ENCODE results near the gene CCM2. TPM values are rescaled to one million over a fixed set of nuclear protein-coding genes. Genes with fewer than 3 reads are reported as not detected.
"Not testable (repeated sequence)": the region's sequence is repeated elsewhere in the genome, so short reads cannot be mapped to it uniquely, and the experiment has no call there.

Gene CCM2
- total RNA-seq, 2 donors from 2014 or later = 94.2 to 109 TPM

DNA sequence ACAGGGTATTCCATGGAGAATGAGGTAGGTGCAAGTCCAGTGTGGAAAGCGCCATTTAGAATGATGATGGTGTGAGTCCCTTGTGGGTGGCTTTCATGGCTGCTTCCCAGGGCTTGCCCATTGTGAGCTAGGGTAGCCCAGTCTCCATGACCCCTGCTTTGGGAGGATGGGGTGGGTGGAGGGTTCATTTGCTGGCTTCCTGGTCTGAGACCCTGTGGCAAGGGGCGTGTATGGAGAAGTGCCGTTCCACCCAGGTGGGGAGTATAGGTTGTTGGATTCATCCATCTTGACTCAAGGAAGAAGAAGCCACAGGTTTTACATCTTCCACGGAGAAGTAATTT is 27.7 kb downstream of the CCM2 start:
- H3K27ac Mint-ChIP-seq = peak overlapping the region; percentile 78
- H3K4me1 Mint-ChIP-seq (ENCODE audit: low read depth) = peaks cover 87% of the 10 kb centered on the region
- peak overlapping the region; percentile 81 to 86 for H3K4me3 Mint-ChIP-seq
- H3K9me3 Mint-ChIP-seq = no peaks in the 10 kb centered on the region
- peaks cover 20 to 42% of the 10 kb centered on the region in 2 donors for H3K36me3 Mint-ChIP-seq (ENCODE audit: insufficient read depth in 2 of 2)
- peak in 1 of 2 donors; percentile 7 for DNase-seq
- no peaks in the 10 kb centered on the region for H3K27me3 Mint-ChIP-seq (ENCODE audit: low read depth)
- ATAC-seq (replicated peaks in 1 of 2) = peak; percentile 3 to 6

DNA sequence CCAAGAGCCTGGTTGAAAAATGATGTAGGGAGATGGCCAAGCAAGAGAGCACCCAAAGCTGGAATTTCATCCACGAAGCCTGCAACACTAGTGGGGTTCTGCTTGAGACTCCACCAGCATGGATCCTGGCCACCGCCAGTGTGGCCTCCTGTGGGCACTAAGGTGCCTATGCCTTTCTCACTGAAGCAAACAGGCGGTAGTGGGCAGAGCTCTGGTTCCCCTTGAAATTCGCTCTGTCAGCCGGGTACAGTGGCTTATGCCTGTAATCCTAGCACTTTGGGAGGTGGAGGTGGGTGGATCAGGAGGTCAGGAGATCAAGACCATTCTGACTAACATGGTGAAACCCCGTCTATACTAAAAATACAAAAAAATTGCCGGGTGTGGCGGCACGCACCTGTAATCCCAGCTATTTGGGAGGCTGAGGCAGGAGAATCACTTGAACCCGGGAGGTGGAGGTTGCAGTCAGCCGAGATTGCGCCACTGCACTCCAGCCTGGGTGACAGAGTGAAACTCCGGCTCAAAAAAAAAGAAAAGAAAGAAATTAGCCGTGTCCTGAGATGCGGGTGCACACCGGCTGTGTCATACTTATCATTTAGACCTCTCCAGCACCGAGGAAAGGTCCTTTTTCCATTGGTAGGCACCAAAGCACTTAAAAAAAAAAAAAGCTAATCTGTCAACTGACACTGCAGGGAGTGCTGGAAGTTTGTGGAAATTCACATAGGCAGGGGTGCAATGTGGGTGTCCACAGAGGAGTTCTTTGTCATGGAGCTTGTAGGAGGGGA is 28.3 kb downstream of the CCM2 start:
- Mint-ChIP-seq H3K27ac (peak overlapping the region; percentile 78), H3K9me3 (no peaks in the 10 kb centered on the region), H3K4me1 (ENCODE audit: low read depth) (peaks cover 87% of the 10 kb centered on the region), H3K4me3 (peak overlapping the region; percentile 81 to 86), H3K27me3 (ENCODE audit: low read depth) (no peaks in the 10 kb centered on the region), H3K36me3 (ENCODE audit: insufficient read depth in 2 of 2) (peaks cover 20 to 42% of the 10 kb centered on the region in 2 donors)
- ATAC-seq (replicated peaks in 1 of 2) (peak; percentile 36 to 44), DNase-seq (peak; percentile 16 to 26)

DNA sequence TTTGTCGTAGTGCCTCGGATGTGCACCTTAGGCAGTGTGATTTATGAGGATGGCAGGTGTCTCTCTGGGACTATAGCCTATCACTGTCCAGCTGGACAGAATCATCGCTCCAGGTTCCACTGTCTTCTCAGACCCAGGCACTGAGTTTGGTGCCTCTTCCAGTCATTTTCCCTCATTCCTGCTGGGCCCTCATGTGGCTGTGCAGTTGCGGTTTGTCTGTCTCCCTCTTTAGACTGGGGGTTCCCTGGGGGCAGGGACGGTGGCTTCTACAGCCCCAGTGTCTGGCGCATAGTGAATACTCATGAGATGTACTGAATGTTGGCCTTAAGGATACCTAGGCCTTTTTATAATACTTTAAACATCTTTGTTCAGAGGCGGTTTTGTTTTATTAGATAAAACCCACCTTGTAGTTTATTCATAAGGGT is 28.9 kb downstream of the CCM2 start:
- peaks cover 88% of the 10 kb centered on the region for H3K4me1 Mint-ChIP-seq (ENCODE audit: low read depth)
- peak overlapping the region; percentile 85 for H3K27ac Mint-ChIP-seq
- H3K36me3 Mint-ChIP-seq (ENCODE audit: insufficient read depth in 2 of 2) = peaks cover 20 to 40% of the 10 kb centered on the region in 2 donors
- ATAC-seq (replicated peaks in 1 of 2) (peak in 1 of 2 donors; percentile 5), DNase-seq (no peak)
- peak overlapping the region; percentile 81 to 86 for H3K4me3 Mint-ChIP-seq
- H3K9me3 Mint-ChIP-seq = no peaks in the 10 kb centered on the region
- no peaks in the 10 kb centered on the region for H3K27me3 Mint-ChIP-seq (ENCODE audit: low read depth)

DNA sequence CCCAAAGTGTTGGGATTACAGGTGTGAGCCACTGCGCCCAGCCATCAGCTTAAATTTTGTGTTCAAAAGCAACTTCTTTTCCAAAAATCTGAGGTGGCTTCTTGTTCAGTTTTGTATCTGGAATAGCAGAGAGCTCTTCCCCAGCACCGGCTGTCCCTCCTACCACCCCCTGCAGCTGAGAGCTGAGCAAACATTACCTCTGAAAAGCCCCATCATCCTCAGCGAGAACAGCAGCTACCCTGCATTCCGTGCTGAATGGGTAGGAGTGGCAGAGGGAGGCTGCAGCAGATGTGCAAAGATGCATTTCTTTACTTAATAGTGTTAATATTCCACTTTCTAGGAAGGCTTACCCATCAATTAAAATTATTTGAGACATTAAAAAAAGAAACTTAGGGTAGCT is 31.8 kb downstream of the CCM2 start:
- ATAC-seq (replicated peaks in 1 of 2) = no peak
- peak overlapping the region; percentile 38 for H3K27ac Mint-ChIP-seq
- no peaks in the 10 kb centered on the region for H3K27me3 Mint-ChIP-seq (ENCODE audit: low read depth)

DNA sequence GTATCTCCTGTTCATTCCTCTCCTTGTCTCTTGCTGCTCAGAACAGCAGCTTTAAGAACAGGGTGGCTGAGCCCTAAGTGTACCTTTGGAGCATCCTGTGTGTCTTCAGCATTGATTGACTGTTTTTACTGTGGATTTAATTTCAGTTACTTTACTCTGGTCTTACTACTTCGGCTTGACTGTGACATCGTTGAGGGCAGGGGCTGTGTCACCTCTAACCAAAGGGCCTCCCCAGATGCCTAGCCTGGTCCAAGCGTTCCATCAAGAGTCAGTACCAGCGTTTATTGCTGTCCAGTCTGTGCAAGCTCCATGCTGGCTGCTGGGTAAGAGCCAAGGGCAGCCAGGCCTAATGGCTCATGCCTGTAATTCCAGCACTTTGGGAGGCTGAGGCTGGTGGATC is 32.4 kb downstream of the CCM2 start:
- DNase-seq (no peak), ATAC-seq (replicated peaks in 1 of 2) (no peak)
- peaks cover 89% of the 10 kb centered on the region for H3K4me1 Mint-ChIP-seq (ENCODE audit: low read depth)
- H3K27ac Mint-ChIP-seq = peak overlapping the region; percentile 38
- H3K27me3 Mint-ChIP-seq (ENCODE audit: low read depth) = no peaks in the 10 kb centered on the region
- no peaks in the 10 kb centered on the region for H3K9me3 Mint-ChIP-seq
- H3K4me3 Mint-ChIP-seq = peak overlapping the region; percentile 33 to 56
- peaks cover 9 to 26% of the 10 kb centered on the region in 2 donors for H3K36me3 Mint-ChIP-seq (ENCODE audit: insufficient read depth in 2 of 2)

More for the DNA sequence above, 31.8 kb downstream of the CCM2 start:
- H3K4me3 Mint-ChIP-seq = peak overlapping the region; percentile 33 to 56
- peaks cover 10 to 28% of the 10 kb centered on the region in 2 donors for H3K36me3 Mint-ChIP-seq (ENCODE audit: insufficient read depth in 2 of 2)
- DNase-seq = no peak
- H3K9me3 Mint-ChIP-seq = no peaks in the 10 kb centered on the region
- peaks cover 89% of the 10 kb centered on the region for H3K4me1 Mint-ChIP-seq (ENCODE audit: low read depth)

DNA sequence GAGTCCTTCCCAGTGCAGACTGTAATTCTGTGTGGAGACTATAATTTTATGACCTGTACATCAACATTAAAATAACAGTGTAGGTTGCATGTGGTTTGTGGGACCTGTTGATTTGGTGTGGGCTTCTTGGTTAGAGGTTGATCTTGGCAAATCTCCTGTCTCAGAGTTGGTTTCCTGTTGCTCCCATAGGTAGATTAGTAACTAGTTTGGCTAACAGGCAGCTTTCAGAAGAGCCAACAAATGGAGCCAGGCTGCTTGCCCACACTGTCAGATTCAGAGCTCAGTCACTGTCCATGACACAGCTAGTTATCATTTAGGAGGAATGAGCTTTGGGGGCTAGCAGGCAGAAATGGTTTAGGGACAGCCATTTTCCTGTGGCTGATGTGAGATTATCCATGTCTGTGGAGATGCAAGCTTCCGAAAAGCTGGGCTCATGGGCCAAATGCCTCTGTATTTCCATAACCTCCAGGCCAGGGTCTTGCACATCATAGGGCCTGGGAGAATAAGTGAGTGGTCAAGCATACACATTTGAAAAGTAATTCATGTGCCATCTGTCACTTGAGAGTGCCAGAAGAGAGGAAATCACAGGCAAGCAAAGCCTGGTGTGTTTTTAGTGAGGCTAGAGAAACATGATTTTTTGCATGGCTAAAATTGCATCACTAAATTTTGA is 33.4 kb downstream of the CCM2 start:
- Mint-ChIP-seq H3K9me3 (no peaks in the 10 kb centered on the region), H3K36me3 (ENCODE audit: insufficient read depth in 2 of 2) (peaks cover 9 to 21% of the 10 kb centered on the region in 2 donors), H3K27me3 (ENCODE audit: low read depth) (no peaks in the 10 kb centered on the region), H3K27ac (peak overlapping the region; percentile 25), H3K4me3 (peak overlapping the region; percentile 33 to 56), H3K4me1 (ENCODE audit: low read depth) (peaks cover 89% of the 10 kb centered on the region)
- peak; percentile 12 for DNase-seq
- ATAC-seq (replicated peaks in 1 of 2) = peak; percentile 52 to 60

DNA sequence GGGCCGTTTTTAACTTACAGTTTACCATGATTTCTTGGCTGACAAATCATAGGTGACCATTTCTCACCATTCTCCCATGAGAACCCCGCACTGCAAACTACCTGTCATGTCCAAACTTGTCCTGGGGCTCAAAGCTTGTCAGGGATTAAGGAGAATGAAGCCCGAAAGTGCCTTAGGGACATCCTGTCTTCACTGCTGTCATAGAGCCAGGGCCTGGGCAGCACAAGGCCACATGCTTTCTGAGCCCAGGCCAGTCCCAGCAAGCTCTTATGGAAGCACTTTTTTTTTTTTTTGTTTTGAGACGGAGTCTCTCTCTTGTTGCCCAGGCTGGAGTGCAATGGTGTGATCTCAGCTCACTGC is 33.9 kb downstream of the CCM2 start:
- Mint-ChIP-seq H3K27ac (peak overlapping the region; percentile 34), H3K4me3 (peak overlapping the region; percentile 15 to 34), H3K9me3 (no peaks in the 10 kb centered on the region), H3K4me1 (ENCODE audit: low read depth) (peaks cover 89% of the 10 kb centered on the region), H3K36me3 (ENCODE audit: insufficient read depth in 2 of 2) (peaks cover 7 to 22% of the 10 kb centered on the region in 2 donors), H3K27me3 (ENCODE audit: low read depth) (no peaks in the 10 kb centered on the region)
- DNase-seq = no peak
- ATAC-seq (replicated peaks in 1 of 2) = no peak

DNA sequence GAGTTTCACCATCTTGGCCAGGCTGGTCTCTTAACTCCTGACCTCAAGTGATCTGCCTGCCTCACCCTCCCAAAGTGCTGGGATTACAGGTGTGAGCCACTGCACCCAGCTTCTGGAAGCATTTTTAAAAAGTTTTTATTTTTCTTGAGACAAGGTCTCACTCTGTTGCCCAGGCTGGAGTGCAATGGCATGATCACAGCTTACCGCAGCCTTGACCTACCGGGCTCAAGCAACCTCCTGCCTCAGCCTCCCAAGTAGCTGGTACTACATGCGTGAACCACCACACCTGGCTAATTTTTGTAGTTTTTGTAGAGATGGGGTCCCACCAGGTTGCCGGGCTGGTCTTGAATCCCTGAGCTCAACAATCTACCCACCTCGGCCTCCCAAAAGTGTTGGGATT is 34.7 kb downstream of the CCM2 start:
- H3K27me3 Mint-ChIP-seq (ENCODE audit: low read depth); ATAC-seq (replicated peaks in 1 of 2); H3K27ac Mint-ChIP-seq; H3K4me3 Mint-ChIP-seq; H3K9me3 Mint-ChIP-seq; DNase-seq: not testable (repeated sequence)
- Mint-ChIP-seq H3K36me3 (ENCODE audit: insufficient read depth in 2 of 2) (peaks cover 11 to 25% of the 10 kb centered on the region in 2 donors), H3K4me1 (ENCODE audit: low read depth) (peaks cover 87% of the 10 kb centered on the region)

DNA sequence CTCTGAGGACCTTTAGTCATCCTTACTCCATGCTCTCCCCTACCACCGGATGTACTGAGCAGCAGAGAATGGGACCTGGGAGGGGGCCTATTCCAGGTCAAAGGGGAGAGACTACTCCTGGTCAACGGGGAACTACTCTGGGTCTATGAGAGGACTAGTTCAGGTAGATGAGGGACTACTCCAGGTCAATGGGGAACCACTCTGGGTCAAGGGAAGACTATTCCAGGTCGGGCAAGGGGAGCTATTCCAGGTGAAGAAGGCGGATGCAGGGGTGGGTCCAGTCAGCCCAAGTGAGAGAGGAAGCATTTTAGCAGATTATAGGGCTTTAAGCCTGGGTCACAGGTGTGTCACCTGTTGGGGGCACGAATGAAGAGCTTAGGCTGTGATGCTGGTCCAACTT is 35.4 kb downstream of the CCM2 start:
- H3K27me3 Mint-ChIP-seq (ENCODE audit: low read depth) = no peaks in the 10 kb centered on the region
- peak overlapping the region; percentile 6 to 40 for H3K4me3 Mint-ChIP-seq
- no peak for DNase-seq
- no peaks in the 10 kb centered on the region for H3K9me3 Mint-ChIP-seq
- H3K4me1 Mint-ChIP-seq (ENCODE audit: low read depth) = peaks cover 81% of the 10 kb centered on the region
- ATAC-seq (replicated peaks in 1 of 2) = no peak
- H3K36me3 Mint-ChIP-seq (ENCODE audit: insufficient read depth in 2 of 2) = peaks cover 13 to 28% of the 10 kb centered on the region in 2 donors
- H3K27ac Mint-ChIP-seq = no peak overlapping the region

DNA sequence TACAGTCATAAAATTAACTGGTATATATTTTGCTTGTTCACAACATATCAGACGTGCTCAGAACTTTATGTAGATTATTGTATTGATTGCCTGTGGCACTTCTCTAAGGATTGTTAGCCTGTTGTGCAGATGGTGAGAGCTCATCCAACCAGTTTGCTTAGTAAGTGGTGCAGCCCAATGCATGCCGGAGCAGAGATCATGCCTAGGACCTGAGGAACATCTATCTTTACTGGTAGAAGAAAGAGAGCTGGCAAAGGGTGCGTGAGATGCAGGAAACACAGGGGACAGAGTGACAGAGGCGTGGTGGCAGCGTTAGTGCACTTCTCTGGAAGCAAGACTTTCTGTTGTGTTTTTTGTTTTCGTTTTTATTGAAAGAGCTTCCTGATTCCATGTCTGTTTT is 35.9 kb downstream of the CCM2 start:
- peak in 1 of 2 donors; percentile 33 for ATAC-seq (replicated peaks in 1 of 2)
- H3K27me3 Mint-ChIP-seq (ENCODE audit: low read depth) = no peaks in the 10 kb centered on the region
- DNase-seq = peak in 1 of 2 donors; percentile 14

DNA sequence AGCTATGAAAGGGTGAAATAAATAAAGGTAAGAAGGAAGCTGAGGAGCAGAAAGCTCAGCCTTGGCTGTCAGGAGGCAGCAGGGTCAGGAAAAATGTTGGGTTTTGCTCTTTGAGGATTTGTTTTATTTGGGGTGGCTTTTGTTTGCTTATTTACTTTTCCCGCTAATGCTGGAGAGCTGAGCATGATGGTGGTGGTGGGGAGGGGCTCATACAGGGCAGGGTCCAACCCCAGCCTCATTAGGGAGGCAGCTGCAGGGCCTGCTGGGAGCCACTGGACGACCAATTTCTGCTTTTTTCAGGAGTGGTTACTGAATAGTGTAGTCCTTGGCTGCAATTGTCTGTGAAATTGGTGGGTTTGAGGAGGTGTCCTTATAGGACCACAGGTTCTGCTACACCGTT is 36.3 kb downstream of the CCM2 start:
- Mint-ChIP-seq H3K27me3 (ENCODE audit: low read depth) (no peaks in the 10 kb centered on the region), H3K4me3 (peak overlapping the region; percentile 67 to 81), H3K9me3 (no peaks in the 10 kb centered on the region), H3K27ac (peak overlapping the region; percentile 89), H3K36me3 (ENCODE audit: insufficient read depth in 2 of 2) (peaks cover 18 to 36% of the 10 kb centered on the region in 2 donors), H3K4me1 (ENCODE audit: low read depth) (peaks cover 81% of the 10 kb centered on the region)
- DNase-seq = no peak
- no peak for ATAC-seq (replicated peaks in 1 of 2)

More for the DNA sequence above, 35.9 kb downstream of the CCM2 start:
- H3K9me3 Mint-ChIP-seq = no peaks in the 10 kb centered on the region
- H3K36me3 Mint-ChIP-seq (ENCODE audit: insufficient read depth in 2 of 2) = peaks cover 16 to 33% of the 10 kb centered on the region in 2 donors
- peak overlapping the region; percentile 89 for H3K27ac Mint-ChIP-seq
- H3K4me1 Mint-ChIP-seq (ENCODE audit: low read depth) = peaks cover 81% of the 10 kb centered on the region
- peak overlapping the region; percentile 67 to 81 for H3K4me3 Mint-ChIP-seq

DNA sequence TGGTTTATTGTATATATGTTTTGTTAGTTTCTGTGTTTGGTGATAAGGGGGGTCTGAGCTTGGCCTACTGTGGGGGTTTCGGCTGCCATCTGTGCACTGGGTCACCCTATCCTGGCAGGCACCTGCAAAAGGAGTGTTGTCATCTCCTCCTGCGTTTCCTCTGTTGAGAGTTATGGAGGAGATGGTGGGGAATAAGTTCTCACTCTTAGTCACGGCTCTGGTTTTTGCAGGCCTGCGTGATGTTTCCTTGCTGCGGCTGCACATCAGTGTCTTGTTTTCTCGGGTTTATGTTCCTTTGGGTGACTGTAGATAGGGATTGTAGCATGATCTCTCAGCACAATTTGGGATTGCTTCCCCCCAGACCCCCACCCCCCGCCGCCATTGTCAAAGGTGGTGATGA is 36.8 kb downstream of the CCM2 start:
- H3K27me3 Mint-ChIP-seq (ENCODE audit: low read depth) = no peaks in the 10 kb centered on the region
- peak overlapping the region; percentile 67 to 81 for H3K4me3 Mint-ChIP-seq
- H3K9me3 Mint-ChIP-seq = no peaks in the 10 kb centered on the region
- peaks cover 18 to 36% of the 10 kb centered on the region in 2 donors for H3K36me3 Mint-ChIP-seq (ENCODE audit: insufficient read depth in 2 of 2)
- peaks cover 77% of the 10 kb centered on the region for H3K4me1 Mint-ChIP-seq (ENCODE audit: low read depth)
- DNase-seq (peak; percentile 32 to 38), ATAC-seq (replicated peaks in 1 of 2) (peak; percentile 68 to 71)
- H3K27ac Mint-ChIP-seq = peak overlapping the region; percentile 89

DNA sequence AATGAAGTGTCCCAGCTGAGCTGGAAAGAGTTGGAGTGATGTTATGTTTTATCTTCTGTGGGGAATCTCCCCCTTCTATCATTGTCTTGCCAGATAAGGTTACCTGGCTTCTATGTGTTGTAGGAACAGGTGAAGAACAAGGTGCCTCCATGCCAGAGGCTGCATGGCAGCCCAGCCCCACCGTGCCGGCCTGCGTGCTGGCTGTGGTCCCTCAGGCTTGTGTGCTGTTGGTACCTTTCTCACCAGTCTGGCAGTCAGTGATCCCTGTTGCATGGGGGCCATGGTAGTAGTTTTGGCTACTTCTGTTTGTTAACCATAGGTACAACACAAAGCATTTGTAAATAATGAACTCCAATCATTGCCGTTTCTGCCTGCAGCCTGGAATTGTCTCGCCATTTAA is 37.9 kb downstream of the CCM2 start:
- Mint-ChIP-seq H3K27me3 (ENCODE audit: low read depth) (no peaks in the 10 kb centered on the region), H3K36me3 (ENCODE audit: insufficient read depth in 2 of 2) (peaks cover 16 to 42% of the 10 kb centered on the region in 2 donors), H3K4me3 (peak overlapping the region; percentile 50 to 67), H3K4me1 (ENCODE audit: low read depth) (peaks cover 66% of the 10 kb centered on the region), H3K27ac (peak overlapping the region; percentile 78), H3K9me3 (no peaks in the 10 kb centered on the region)
- DNase-seq (no peak), ATAC-seq (replicated peaks in 1 of 2) (no peak)

Data from activated T-cell treated with anti-CD3 and anti-CD28 coated beads, Interleukin-2, amount 50 U/mL, for 72 hours (primary cell).